Measurements from ENCODE around the gene ZNF574. TPM values are rescaled to one million over a fixed set of nuclear protein-coding genes. Genes with fewer than 3 reads are reported as not detected.

ZNF574 gene
- total RNA-seq, 1 experiment from 2014 or later: 44.0 TPM

GRCh38 chr19:42115219-42115618 lies 39.3 kb downstream of the ZNF574 start:
- Histone ChIP-seq H3K36me3 (replicated peaks; ENCODE audit: control insufficient read depth, insufficient read depth, low read length) (no peaks in the 10 kb centered on the region), H3K4me3 (ENCODE audit: insufficient read depth, low read depth, low read length) (no peak overlapping the region), H3K27me3 (ENCODE audit: control insufficient read depth, insufficient read depth, low read length) (no peaks in the 10 kb centered on the region)
- DNase-seq: no peak

- DNase-seq: no peak
- Histone ChIP-seq H3K27me3 (ENCODE audit: control insufficient read depth, insufficient read depth, low read length) (no peaks in the 10 kb centered on the region), H3K36me3 (replicated peaks; ENCODE audit: control insufficient read depth, insufficient read depth, low read length) (no peaks in the 10 kb centered on the region), H3K4me3 (ENCODE audit: insufficient read depth, low read depth, low read length) (no peak overlapping the region)
These were observed 39.7 kb downstream of the ZNF574 start for GRCh38 chr19:42115705-42116104.

- Histone ChIP-seq H3K4me3 (ENCODE audit: insufficient read depth, low read depth, low read length) (no peak overlapping the region), H3K36me3 (replicated peaks; ENCODE audit: control insufficient read depth, insufficient read depth, low read length) (no peaks in the 10 kb centered on the region), H3K27me3 (ENCODE audit: control insufficient read depth, insufficient read depth, low read length) (no peaks in the 10 kb centered on the region)
- peak; percentile 58 for DNase-seq
These were observed 40.5 kb downstream of the ZNF574 start for GRCh38 chr19:42116308-42117075.

- DNase-seq: no peak
- Histone ChIP-seq H3K4me3 (ENCODE audit: insufficient read depth, low read depth, low read length) (no peak overlapping the region), H3K27me3 (ENCODE audit: control insufficient read depth, insufficient read depth, low read length) (no peaks in the 10 kb centered on the region), H3K36me3 (replicated peaks; ENCODE audit: control insufficient read depth, insufficient read depth, low read length) (no peaks in the 10 kb centered on the region)
These were observed 41.1 kb downstream of the ZNF574 start for GRCh38 chr19:42117076-42117475.

- H3K36me3 ChIP-seq (replicated peaks; ENCODE audit: control insufficient read depth, insufficient read depth, low read length): no peaks in the 10 kb centered on the region
- H3K4me3 ChIP-seq (ENCODE audit: insufficient read depth, low read depth, low read length): no peak overlapping the region
- H3K27me3 ChIP-seq (ENCODE audit: control insufficient read depth, insufficient read depth, low read length): no peaks in the 10 kb centered on the region
- DNase-seq: no peak
These were observed 44.5 kb downstream of the ZNF574 start for GRCh38 chr19:42120276-42120980.

- H3K4me3 ChIP-seq (ENCODE audit: insufficient read depth, low read depth, low read length): no peak overlapping the region
- no peaks in the 10 kb centered on the region for H3K36me3 ChIP-seq (replicated peaks; ENCODE audit: control insufficient read depth, insufficient read depth, low read length)
- H3K27me3 ChIP-seq (ENCODE audit: control insufficient read depth, insufficient read depth, low read length): no peaks in the 10 kb centered on the region
- peak; percentile 35 for DNase-seq
These were observed 45.2 kb downstream of the ZNF574 start for GRCh38 chr19:42121036-42121621.

GRCh38 chr19:42121656-42122069 lies 45.7 kb downstream of the ZNF574 start:
- peak; percentile 76 for DNase-seq
- Histone ChIP-seq H3K4me3 (ENCODE audit: insufficient read depth, low read depth, low read length) (no peak overlapping the region), H3K27me3 (ENCODE audit: control insufficient read depth, insufficient read depth, low read length) (no peaks in the 10 kb centered on the region), H3K36me3 (replicated peaks; ENCODE audit: control insufficient read depth, insufficient read depth, low read length) (no peaks in the 10 kb centered on the region)

GRCh38 chr19:42122691-42123607 lies 47.0 kb downstream of the ZNF574 start:
- Histone ChIP-seq H3K36me3 (replicated peaks; ENCODE audit: control insufficient read depth, insufficient read depth, low read length) (no peaks in the 10 kb centered on the region), H3K4me3 (ENCODE audit: insufficient read depth, low read depth, low read length) (no peak overlapping the region), H3K27me3 (ENCODE audit: control insufficient read depth, insufficient read depth, low read length) (no peaks in the 10 kb centered on the region; the same call in 1 of the 2 replicates)
- DNase-seq: peak; percentile 63

GRCh38 chr19:42123765-42124164 lies 47.8 kb downstream of the ZNF574 start:
- DNase-seq: no peak
- H3K36me3 ChIP-seq (replicated peaks; ENCODE audit: control insufficient read depth, insufficient read depth, low read length): no peaks in the 10 kb centered on the region
- no peak overlapping the region for H3K4me3 ChIP-seq (ENCODE audit: insufficient read depth, low read depth, low read length)
- H3K27me3 ChIP-seq (ENCODE audit: control insufficient read depth, insufficient read depth, low read length): no peaks in the 10 kb centered on the region; the same call in 1 of the 2 replicates

GRCh38 chr19:42124386-42124901 lies 48.5 kb downstream of the ZNF574 start:
- no peak for DNase-seq
- H3K4me3 ChIP-seq (ENCODE audit: insufficient read depth, low read depth, low read length): no peak overlapping the region
- H3K36me3 ChIP-seq (replicated peaks; ENCODE audit: control insufficient read depth, insufficient read depth, low read length): no peaks in the 10 kb centered on the region
- no peaks in the 10 kb centered on the region; the same call in 1 of the 2 replicates for H3K27me3 ChIP-seq (ENCODE audit: control insufficient read depth, insufficient read depth, low read length)

GRCh38 chr19:42125536-42125935 lies 49.6 kb downstream of the ZNF574 start:
- H3K27me3 ChIP-seq (ENCODE audit: control insufficient read depth, insufficient read depth, low read length): no peaks in the 10 kb centered on the region; the same call in 1 of the 2 replicates
- H3K36me3 ChIP-seq (replicated peaks; ENCODE audit: control insufficient read depth, insufficient read depth, low read length): no peaks in the 10 kb centered on the region
- DNase-seq: peak; percentile 59
- no peak overlapping the region for H3K4me3 ChIP-seq (ENCODE audit: insufficient read depth, low read depth, low read length)

- Histone ChIP-seq H3K36me3 (replicated peaks; ENCODE audit: control insufficient read depth, insufficient read depth, low read length) (no peaks in the 10 kb centered on the region), H3K4me3 (ENCODE audit: insufficient read depth, low read depth, low read length) (no peak overlapping the region), H3K27me3 (ENCODE audit: control insufficient read depth, insufficient read depth, low read length) (peaks cover under 1% of the 10 kb centered on the region; the same call in 1 of the 2 replicates)
- DNase-seq: no peak
These were observed 50.6 kb downstream of the ZNF574 start for GRCh38 chr19:42126574-42126973.

- H3K36me3 ChIP-seq (replicated peaks; ENCODE audit: control insufficient read depth, insufficient read depth, low read length): no peaks in the 10 kb centered on the region
- peak; percentile 47 for DNase-seq
- H3K27me3 ChIP-seq (ENCODE audit: control insufficient read depth, insufficient read depth, low read length): peaks cover 21% of the 10 kb centered on the region
- H3K4me3 ChIP-seq (ENCODE audit: insufficient read depth, low read depth, low read length): no peak overlapping the region
These were observed 53.7 kb downstream of the ZNF574 start for GRCh38 chr19:42129399-42130253.
